Bronchial epithelial cell (primary cell): ENCODE measurements around the gene FAM227A. TPM values are rescaled to one million over a fixed set of nuclear protein-coding genes. Genes with fewer than 3 reads are reported as not detected.

ENCODE experiments used
- DNase-seq: peaks from one replicate; pipeline ENCODE4 v3.0.0-alpha.2; 2010; ENCODE audit warnings: low read depth
- FAIRE-seq: peaks from 2 replicates; lab custom pipeline; 2011; peaks lifted over from hg19 to GRCh38; lab: Jason Lieb, UNC
- H3K27me3 ChIP-seq: 2 replicates; pipeline ENCODE4 v1.5.1; 2011; ENCODE audit warnings: low read length; ENCODE audit not compliant: control insufficient read depth, insufficient read depth
- H3K36me3 ChIP-seq: 2 replicates; pipeline ENCODE4 v1.5.1; 2011; ENCODE audit warnings: low read length; ENCODE audit not compliant: control insufficient read depth, insufficient read depth
- H3K4me3 ChIP-seq: 2 replicates; pipeline ENCODE4 v1.5.1; 2011; ENCODE audit warnings: mild to moderate bottlenecking, low read depth, low read length, control low read depth
- CTCF ChIP-seq: IDR thresholded peaks from 2 replicates; pipeline ENCODE4 v1.5.1; 2011; ENCODE audit warnings: mild to moderate bottlenecking, moderate library complexity, low read length, control low read depth, inconsistent platforms; ENCODE audit not compliant: insufficient read depth, severe bottlenecking
- total RNA-seq: library from RNA; depleted of rRNA; stranded (reverse); fragments of >200 nt; gene quantifications from 2 replicates; pipeline ENCODE4 v1.2.1, GENCODE V29; 2014

The FAM227A gene
- total RNA-seq, 1 donor from 2014 or later = 0.26 TPM

- Histone ChIP-seq H3K4me3 (no peak overlapping the region), H3K36me3 (no peaks in the 10 kb centered on the region), H3K27me3 (no peaks in the 10 kb centered on the region)
- TF ChIP-seq CTCF = no peak
- peak; percentile 58 for FAIRE-seq
- no peak for DNase-seq
Observed at GRCh38 chr22:38612217-38613006, 43.8 kb downstream of the FAM227A start.

GRCh38 chr22:38611559-38611958 is 44.6 kb downstream of the FAM227A start:
- Histone ChIP-seq H3K4me3 (no peak overlapping the region), H3K36me3 (no peaks in the 10 kb centered on the region), H3K27me3 (no peaks in the 10 kb centered on the region)
- no peak for TF ChIP-seq CTCF
- DNase-seq = no peak
- no peak for FAIRE-seq

- DNase-seq = no peak
- H3K36me3 ChIP-seq = no peaks in the 10 kb centered on the region
- no peaks in the 10 kb centered on the region for H3K27me3 ChIP-seq
- no peak for TF ChIP-seq CTCF
- H3K4me3 ChIP-seq = no peak overlapping the region
- FAIRE-seq = no peak
Observed at GRCh38 chr22:38610234-38610633, 46.0 kb downstream of the FAM227A start.

- FAIRE-seq = no peak
- no peak for TF ChIP-seq CTCF
- Histone ChIP-seq H3K36me3 (no peaks in the 10 kb centered on the region), H3K27me3 (no peaks in the 10 kb centered on the region), H3K4me3 (no peak overlapping the region)
- no peak for DNase-seq
Observed at GRCh38 chr22:38608992-38609750, 47.0 kb downstream of the FAM227A start.

- Histone ChIP-seq H3K36me3 (no peaks in the 10 kb centered on the region), H3K4me3 (no peak overlapping the region), H3K27me3 (no peaks in the 10 kb centered on the region)
- DNase-seq (no peak), FAIRE-seq (no peak)
- no peak for TF ChIP-seq CTCF
Observed at GRCh38 chr22:38607680-38608079, 48.5 kb downstream of the FAM227A start.
